VCaP (cell line): ENCODE measurements around the gene COP1.

ENCODE experiments used
- H3K27ac ChIP-seq: fragments of 450-650 bp; 2 replicates; pipeline ENCODE4 v1.5.1; 2017
- TF ChIP-seq, protein P1 (sequence below): fragments of 450-650 bp; conservative IDR thresholded peaks from 2 replicates; pipeline ENCODE4 v1.5.1; 2017; ENCODE audit warnings: mild to moderate bottlenecking, moderate library complexity

Gene COP1

DNA sequence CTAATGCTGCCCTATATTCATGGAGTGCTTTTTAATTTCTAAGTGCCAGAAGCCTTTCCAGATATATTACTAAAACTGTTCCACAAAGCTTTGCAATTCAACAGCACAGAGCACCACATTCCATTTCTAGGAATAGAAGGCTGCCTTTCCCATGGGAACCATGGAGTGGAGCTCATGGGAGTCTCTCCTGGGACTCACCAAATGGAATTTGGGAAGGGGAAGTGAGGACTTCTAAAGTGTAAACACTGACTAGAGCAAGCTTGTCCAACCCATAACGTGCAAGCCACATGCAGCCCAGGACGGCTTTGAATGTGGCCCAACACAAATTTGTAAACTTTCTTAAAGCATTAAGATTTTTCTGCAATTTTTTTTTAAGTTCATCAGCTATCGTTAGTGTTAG lies 273.3 kb downstream of the COP1 start:
- H3K27ac ChIP-seq = no peak overlapping the region

GRCh38 chr1:175927944-175928343 lies 279.1 kb downstream of the COP1 start:
- no peak overlapping the region for H3K27ac ChIP-seq
- TF ChIP-seq, protein P1, sequence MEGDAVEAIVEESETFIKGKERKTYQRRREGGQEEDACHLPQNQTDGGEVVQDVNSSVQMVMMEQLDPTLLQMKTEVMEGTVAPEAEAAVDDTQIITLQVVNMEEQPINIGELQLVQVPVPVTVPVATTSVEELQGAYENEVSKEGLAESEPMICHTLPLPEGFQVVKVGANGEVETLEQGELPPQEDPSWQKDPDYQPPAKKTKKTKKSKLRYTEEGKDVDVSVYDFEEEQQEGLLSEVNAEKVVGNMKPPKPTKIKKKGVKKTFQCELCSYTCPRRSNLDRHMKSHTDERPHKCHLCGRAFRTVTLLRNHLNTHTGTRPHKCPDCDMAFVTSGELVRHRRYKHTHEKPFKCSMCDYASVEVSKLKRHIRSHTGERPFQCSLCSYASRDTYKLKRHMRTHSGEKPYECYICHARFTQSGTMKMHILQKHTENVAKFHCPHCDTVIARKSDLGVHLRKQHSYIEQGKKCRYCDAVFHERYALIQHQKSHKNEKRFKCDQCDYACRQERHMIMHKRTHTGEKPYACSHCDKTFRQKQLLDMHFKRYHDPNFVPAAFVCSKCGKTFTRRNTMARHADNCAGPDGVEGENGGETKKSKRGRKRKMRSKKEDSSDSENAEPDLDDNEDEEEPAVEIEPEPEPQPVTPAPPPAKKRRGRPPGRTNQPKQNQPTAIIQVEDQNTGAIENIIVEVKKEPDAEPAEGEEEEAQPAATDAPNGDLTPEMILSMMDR = no peak

More for the DNA sequence above, 273.3 kb downstream of the COP1 start:
- TF ChIP-seq, protein P1 = no peak

GRCh38 chr1:175922254-175922881 lies 284.7 kb downstream of the COP1 start:
- TF ChIP-seq, protein P1 = no peak
- H3K27ac ChIP-seq = no peak overlapping the region

- TF ChIP-seq, protein P1 = no peak
- no peak overlapping the region for H3K27ac ChIP-seq
Measured at GRCh38 chr1:175920381-175920780, 286.7 kb downstream of the COP1 start.

- TF ChIP-seq, protein P1 = no peak
- H3K27ac ChIP-seq = no peak overlapping the region
Measured at GRCh38 chr1:175919001-175919400, 288.1 kb downstream of the COP1 start.

- TF ChIP-seq, protein P1 = no peak
- H3K27ac ChIP-seq = no peak overlapping the region
Measured at GRCh38 chr1:175918364-175918801, 288.7 kb downstream of the COP1 start.

GRCh38 chr1:175914115-175914514 lies 293.0 kb downstream of the COP1 start:
- H3K27ac ChIP-seq = no peak overlapping the region
- TF ChIP-seq, protein P1 = no peak
